Endothelial cell of umbilical vein (primary cell): Measurements from ENCODE around the gene POPDC3.
"Not testable (repeated sequence)": the region's sequence is repeated elsewhere in the genome, so short reads cannot be mapped to it uniquely, and the experiment has no call there.

Experiments
- CTCF ChIP-seq, 2 donors: IDR thresholded peaks; 1 replicate in 1 of 2; 2 replicates in 1 of 2; pipeline ENCODE4 v1.5.1; 2011; ENCODE audit warnings: low read length in 2 of 2, mild to moderate bottlenecking in 2 of 2, moderate library complexity in 2 of 2, control low read depth in 1 of 2, inconsistent platforms in 1 of 2, low read depth in 1 of 2; ENCODE audit not compliant: insufficient read depth in 1 of 2; ENCODE audit errors: extremely low read depth in 1 of 2
- EZH2 ChIP-seq: IDR thresholded peaks from 2 replicates; pipeline ENCODE4 v1.6.1; 2012; ENCODE audit warnings: borderline replicate concordance, low read depth, mild to moderate bottlenecking, moderate library complexity, low read length, inconsistent platforms; ENCODE audit not compliant: severe bottlenecking
- FOS ChIP-seq: IDR thresholded peaks from 2 replicates; pipeline ENCODE4 v1.6.1; 2011; ENCODE audit warnings: mild to moderate bottlenecking, low read length, moderate library complexity, borderline replicate concordance; ENCODE audit not compliant: insufficient read depth
- GATA2 ChIP-seq: IDR thresholded peaks from 2 replicates; pipeline ENCODE4 v1.7.0; 2011; ENCODE audit warnings: low read depth, mild to moderate bottlenecking, moderate library complexity, mixed read lengths, low read length; ENCODE audit not compliant: insufficient read length, insufficient read depth
- JUN ChIP-seq: IDR thresholded peaks from 2 replicates; pipeline ENCODE4 v1.6.1; 2011; ENCODE audit warnings: borderline replicate concordance, low read depth; ENCODE audit not compliant: insufficient read length, insufficient read depth
- MAX ChIP-seq: IDR thresholded peaks from 2 replicates; pipeline ENCODE4 v1.6.1; 2011; ENCODE audit not compliant: insufficient read depth, insufficient read length
- MYC ChIP-seq: IDR thresholded peaks from one replicate; pipeline ENCODE4 v1.6.1; 2011; ENCODE audit warnings: mild to moderate bottlenecking, low read depth, low read length
- POLR2A ChIP-seq: IDR thresholded peaks from 2 replicates; pipeline ENCODE4 v1.6.1; 2012; ENCODE audit warnings: low read depth, mild to moderate bottlenecking, control low read depth, low read length
- POLR2AphosphoS5 ChIP-seq: IDR thresholded peaks from 2 replicates; pipeline ENCODE4 v1.6.1; 2012; ENCODE audit warnings: low read depth, mild to moderate bottlenecking, control low read depth, low read length, moderate library complexity; ENCODE audit not compliant: insufficient read depth

- not testable (repeated sequence) for TF ChIP-seq CTCF (IDR thresholded peaks at IDR 0.05; ENCODE audit: extremely low read depth in 1 of 2, insufficient read depth in 1 of 2, low read depth in 1 of 2, low read length in 2 of 2); EZH2; POLR2AphosphoS5; POLR2A; MAX; FOS; JUN; MYC; GATA2
Observed at GRCh38 chr6:105172515-105172914, 7.3 kb downstream of the POPDC3 start.
